HepG2 (cell line): Measurements from ENCODE around the gene FTL. TPM values are rescaled to one million over a fixed set of nuclear protein-coding genes. Genes with fewer than 3 reads are reported as not detected.

Source experiments
- AKNA ChIP-seq: sonication (generic); formaldehyde crosslinking; IDR thresholded peaks from 2 replicates; pipeline ENCODE4 v1.4.0; 2020; ENCODE audit warnings: missing genetic modification reagents, borderline replicate concordance
- CHCHD3 ChIP-seq: sonication (generic); formaldehyde crosslinking; IDR thresholded peaks from 2 replicates; pipeline ENCODE4 v1.8.0; 2022; ENCODE audit warnings: mild to moderate bottlenecking, missing genetic modification reagents, moderate library complexity
- KAT8 ChIP-seq: IDR thresholded peaks from 2 replicates; pipeline ENCODE4 v1.6.1; 2016; ENCODE audit warnings: missing genetic modification reagents, missing compliant biosample characterization
- SALL1 ChIP-seq: sonication (generic); formaldehyde crosslinking; IDR thresholded peaks from 2 replicates; pipeline ENCODE4 v1.8.0; 2022; ENCODE audit warnings: mild to moderate bottlenecking, missing genetic modification reagents
- ZBTB10 ChIP-seq: sonication (generic); formaldehyde crosslinking; IDR thresholded peaks from 2 replicates; pipeline ENCODE4 v1.4.0; 2020; ENCODE audit warnings: missing genetic modification reagents, borderline replicate concordance
- ZBTB43 ChIP-seq: sonication (generic); formaldehyde crosslinking; conservative IDR thresholded peaks from 2 replicates; pipeline ENCODE4 v1.4.0; 2020; ENCODE audit warnings: missing genetic modification reagents
- ZBTB8A ChIP-seq: sonication (generic); formaldehyde crosslinking; IDR thresholded peaks from 2 replicates; pipeline ENCODE4 v1.4.0; 2020; ENCODE audit warnings: mild to moderate bottlenecking, low read depth, missing genetic modification reagents, borderline replicate concordance
- ZNF329 ChIP-seq: sonication (generic); formaldehyde crosslinking; IDR thresholded peaks from 2 replicates; pipeline ENCODE4 v1.9.0; 2021; ENCODE audit warnings: low read depth, mild to moderate bottlenecking, missing genetic modification reagents
- ZNF710 ChIP-seq: sonication (generic); formaldehyde crosslinking; IDR thresholded peaks from 2 replicates; pipeline ENCODE4 v1.5.0; 2020; ENCODE audit warnings: mild to moderate bottlenecking, missing genetic modification reagents, borderline replicate concordance
- ZNF770 ChIP-seq: sonication (generic); formaldehyde crosslinking; IDR thresholded peaks from 2 replicates; pipeline ENCODE4 v1.5.0; 2020; ENCODE audit warnings: mild to moderate bottlenecking, missing genetic modification reagents
- ZSCAN29 ChIP-seq: sonication (generic); formaldehyde crosslinking; conservative IDR thresholded peaks from 2 replicates; pipeline ENCODE4 v1.4.0; 2020; ENCODE audit warnings: mild to moderate bottlenecking, missing genetic modification reagents
- polyA plus RNA-seq, 8 experiments: library from polyadenylated mRNA; depleted of rRNA in 3 of 8; stranded (reverse) in 7 of 8; unstranded in 1 of 8; fragments of >200 nt; fragmentation: Illumina TruSeq in 4 of 8; extraction: Trizol in 4 of 8; gene quantifications; 2 replicates each; pipeline versions ENCODE4 v1.2.1 to v1.2.3, GENCODE V29; 2011 to 2016; ENCODE audit warnings: low read depth in 4 of 8, missing spikeins in 1 of 8, mixed read lengths in 1 of 8; ENCODE audit not compliant: insufficient read depth in 1 of 8
- total RNA-seq, 5 experiments: library from RNA; depleted of rRNA; stranded (reverse); fragments of >200 nt; fragmentation: Illumina TruSeq; extraction: Trizol; gene quantifications; 2 replicates each; pipeline ENCODE4 v1.2.3, GENCODE V29; 2016; ENCODE audit warnings: low read depth in 1 of 5

Gene FTL
- total and polyA plus RNA-seq, 2 of the 13 experiments (the other 11 are each of a cell fraction or from before 2014, with no cell fraction given), result 2,721 to 8,800 TPM

GRCh38 chr19:48967346-48968178, 2.5 kb downstream of the FTL start (continued):
- TF ChIP-seq ZBTB10, result no peak
- TF ChIP-seq ZNF710 (CRISPR knock-in tag), result no peak
- no peak for TF ChIP-seq ZNF329 (CRISPR knock-in tag)
- no peak for TF ChIP-seq ZSCAN29 (CRISPR knock-in tag)
- no peak; the same call in 1 of the 2 replicates for TF ChIP-seq AKNA (CRISPR knock-in tag)
- no peak; the same call in 1 of the 2 replicates for TF ChIP-seq SALL1
- TF ChIP-seq CHCHD3 (CRISPR knock-in tag), result no peak
- TF ChIP-seq KAT8 (CRISPR knock-in tag), result no peak; the same call in none of the 2 replicates
- 0 out of 2 replicates have a peak, but pooled peaks have one; percentile 9 for TF ChIP-seq ZBTB43
- no peak for TF ChIP-seq ZBTB8A (CRISPR knock-in tag)
- TF ChIP-seq ZNF770, result peak; percentile 21; the same call in 1 of the 2 replicates
